GM12865 (cell line): ENCODE measurements around the gene STAT5B.
"Not testable (repeated sequence)": the region's sequence is repeated elsewhere in the genome, so short reads cannot be mapped to it uniquely, and the experiment has no call there.

ENCODE experiments used
- DNase-seq: peaks from one replicate; pipeline ENCODE4 v3.0.0; 2010; ENCODE audit warnings: low read depth
- H3K4me3 ChIP-seq: 2 replicates; pipeline ENCODE4 v1.5.1; 2011; ENCODE audit warnings: mild to moderate bottlenecking, low read depth, low read length, control low read depth
- CTCF ChIP-seq: IDR thresholded peaks from 2 replicates; pipeline ENCODE4 v1.5.1; 2011; ENCODE audit warnings: low read length, control low read depth, low read depth, inconsistent platforms; ENCODE audit not compliant: insufficient read depth; ENCODE audit errors: missing control alignments

Gene STAT5B

GRCh38 chr17:42240201-42240600 lies 36.0 kb downstream of the STAT5B start:
- no peak overlapping the region for H3K4me3 ChIP-seq
- DNase-seq, result no peak
- TF ChIP-seq CTCF, result no peak

GRCh38 chr17:42239576-42239975 lies 36.6 kb downstream of the STAT5B start:
- H3K4me3 ChIP-seq, DNase-seq: not testable (repeated sequence)

GRCh38 chr17:42236760-42237159 lies 39.4 kb downstream of the STAT5B start:
- no peak for DNase-seq
- TF ChIP-seq CTCF, result no peak
- no peak overlapping the region for H3K4me3 ChIP-seq

GRCh38 chr17:42233994-42234393 lies 42.2 kb downstream of the STAT5B start:
- H3K4me3 ChIP-seq, result no peak overlapping the region

GRCh38 chr17:42233156-42233555 lies 43.0 kb downstream of the STAT5B start:
- no peak for DNase-seq
- no peak for TF ChIP-seq CTCF
- H3K4me3 ChIP-seq, result no peak overlapping the region

More at GRCh38 chr17:42233994-42234393, 42.2 kb downstream of the STAT5B start:
- no peak for DNase-seq
- TF ChIP-seq CTCF, result no peak

GRCh38 chr17:42230225-42230624 lies 46.0 kb downstream of the STAT5B start:
- no peak for TF ChIP-seq CTCF
- peak; percentile 16 for DNase-seq

GRCh38 chr17:42227849-42228700 lies 48.1 kb downstream of the STAT5B start:
- DNase-seq, result no peak
- no peak overlapping the region for H3K4me3 ChIP-seq
- TF ChIP-seq CTCF, result no peak

More at GRCh38 chr17:42230225-42230624, 46.0 kb downstream of the STAT5B start:
- H3K4me3 ChIP-seq, result no peak overlapping the region
